Glutamatergic neuron (in vitro differentiated cells): ENCODE data around the gene NSRP1. TPM values are rescaled to one million over a fixed set of nuclear protein-coding genes. Genes with fewer than 3 reads are reported as not detected.
"Not testable (repeated sequence)": the region's sequence is repeated elsewhere in the genome, so short reads cannot be mapped to it uniquely, and the experiment has no call there.

Experiments
- DNase-seq: peaks from one replicate; pipeline ENCODE4 v3.0.0; 2022
- H3K27ac Mint-ChIP-seq: one replicate; pipeline ENCODE4 v1.8.0; 2020; ENCODE audit warnings: mild to moderate bottlenecking, mixed read lengths, inconsistent platforms; ENCODE audit not compliant: unreplicated experiment
- H3K27me3 Mint-ChIP-seq: one replicate; pipeline ENCODE4 v1.8.0; 2020; ENCODE audit warnings: mild to moderate bottlenecking, moderate library complexity, mixed read lengths, inconsistent platforms; ENCODE audit not compliant: unreplicated experiment
- H3K36me3 Mint-ChIP-seq: one replicate; pipeline ENCODE4 v1.8.0; 2020; ENCODE audit warnings: mild to moderate bottlenecking, mixed read lengths, inconsistent platforms; ENCODE audit not compliant: unreplicated experiment
- H3K4me1 Mint-ChIP-seq: one replicate; pipeline ENCODE4 v1.8.0; 2020; ENCODE audit warnings: mild to moderate bottlenecking, low read depth, mixed read lengths, inconsistent platforms; ENCODE audit not compliant: unreplicated experiment
- H3K4me3 Mint-ChIP-seq: one replicate; pipeline ENCODE4 v1.8.0; 2020; ENCODE audit warnings: mild to moderate bottlenecking, mixed read lengths, inconsistent platforms; ENCODE audit not compliant: unreplicated experiment
- H3K9me3 Mint-ChIP-seq: one replicate; pipeline ENCODE4 v1.8.0; 2020; ENCODE audit warnings: mild to moderate bottlenecking, moderate library complexity, mixed read lengths, inconsistent platforms; ENCODE audit not compliant: unreplicated experiment
- total RNA-seq: library from RNA; stranded (reverse); fragmentation: NEBNext Ultra II Directional; extraction: Animal tissue kit (Norgen Biotek cat#: 25700); gene quantifications from one replicate; pipeline ENCODE4 v1.2.1, GENCODE V29; 2021; ENCODE audit not compliant: unreplicated experiment
- TF ChIP-seq, protein P1 (sequence below): fragments of 200-600 bp; sonication (generic); IDR thresholded peaks from one replicate; pipeline ENCODE4 v1.5.0; 2021; ENCODE audit not compliant: partially characterized antibody, unreplicated experiment

Gene NSRP1
- total RNA-seq, 1 donor from 2014 or later = 18.2 TPM

- Mint-ChIP-seq H3K36me3 (no peaks in the 10 kb centered on the region), H3K4me3 (no peak overlapping the region), H3K4me1 (no peaks in the 10 kb centered on the region), H3K27me3 (no peaks in the 10 kb centered on the region), H3K9me3 (no peaks in the 10 kb centered on the region), H3K27ac (no peak overlapping the region)
- TF ChIP-seq, protein P1, sequence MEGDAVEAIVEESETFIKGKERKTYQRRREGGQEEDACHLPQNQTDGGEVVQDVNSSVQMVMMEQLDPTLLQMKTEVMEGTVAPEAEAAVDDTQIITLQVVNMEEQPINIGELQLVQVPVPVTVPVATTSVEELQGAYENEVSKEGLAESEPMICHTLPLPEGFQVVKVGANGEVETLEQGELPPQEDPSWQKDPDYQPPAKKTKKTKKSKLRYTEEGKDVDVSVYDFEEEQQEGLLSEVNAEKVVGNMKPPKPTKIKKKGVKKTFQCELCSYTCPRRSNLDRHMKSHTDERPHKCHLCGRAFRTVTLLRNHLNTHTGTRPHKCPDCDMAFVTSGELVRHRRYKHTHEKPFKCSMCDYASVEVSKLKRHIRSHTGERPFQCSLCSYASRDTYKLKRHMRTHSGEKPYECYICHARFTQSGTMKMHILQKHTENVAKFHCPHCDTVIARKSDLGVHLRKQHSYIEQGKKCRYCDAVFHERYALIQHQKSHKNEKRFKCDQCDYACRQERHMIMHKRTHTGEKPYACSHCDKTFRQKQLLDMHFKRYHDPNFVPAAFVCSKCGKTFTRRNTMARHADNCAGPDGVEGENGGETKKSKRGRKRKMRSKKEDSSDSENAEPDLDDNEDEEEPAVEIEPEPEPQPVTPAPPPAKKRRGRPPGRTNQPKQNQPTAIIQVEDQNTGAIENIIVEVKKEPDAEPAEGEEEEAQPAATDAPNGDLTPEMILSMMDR = no peak
- no peak for DNase-seq
Observed at GRCh38 chr17:30133197-30133596, 16.6 kb downstream of the NSRP1 start.

DNA sequence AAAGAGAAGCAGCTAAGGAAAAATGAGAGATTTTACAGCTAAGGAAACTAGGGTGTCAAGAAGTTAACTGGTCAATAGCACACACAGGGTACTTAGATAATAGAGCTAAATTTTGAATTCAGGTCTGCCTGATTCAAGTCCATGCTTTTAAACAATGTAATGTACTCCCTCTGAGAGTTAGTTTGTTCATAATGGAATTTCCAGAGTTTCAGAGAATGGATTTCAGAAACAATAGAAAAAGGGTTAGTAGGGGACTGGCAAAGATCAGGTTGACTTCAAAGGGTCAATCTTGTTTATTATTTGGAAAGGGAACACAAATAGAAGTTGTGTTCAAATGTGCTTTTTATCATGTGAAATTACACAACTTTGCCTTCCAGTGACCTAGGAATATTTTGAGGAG is 17.9 kb downstream of the NSRP1 start:
- H3K36me3 Mint-ChIP-seq = no peaks in the 10 kb centered on the region
- no peaks in the 10 kb centered on the region for H3K4me1 Mint-ChIP-seq
- H3K27me3 Mint-ChIP-seq = no peaks in the 10 kb centered on the region
- no peak overlapping the region for H3K27ac Mint-ChIP-seq
- TF ChIP-seq, protein P1 = no peak
- H3K4me3 Mint-ChIP-seq = no peak overlapping the region
- H3K9me3 Mint-ChIP-seq = no peaks in the 10 kb centered on the region
- no peak for DNase-seq

GRCh38 chr17:30137158-30137557 is 20.5 kb downstream of the NSRP1 start:
- H3K36me3 Mint-ChIP-seq = no peaks in the 10 kb centered on the region
- no peak overlapping the region for H3K4me3 Mint-ChIP-seq
- no peaks in the 10 kb centered on the region for H3K4me1 Mint-ChIP-seq
- TF ChIP-seq, protein P1 = no peak
- H3K27me3 Mint-ChIP-seq = no peaks in the 10 kb centered on the region
- no peak for DNase-seq
- no peak overlapping the region for H3K27ac Mint-ChIP-seq
- no peaks in the 10 kb centered on the region for H3K9me3 Mint-ChIP-seq

GRCh38 chr17:30147860-30148259 is 31.2 kb downstream of the NSRP1 start:
- not testable (repeated sequence) for H3K4me1 Mint-ChIP-seq, H3K4me3 Mint-ChIP-seq, H3K9me3 Mint-ChIP-seq, DNase-seq, H3K27me3 Mint-ChIP-seq, H3K36me3 Mint-ChIP-seq, H3K27ac Mint-ChIP-seq

- Mint-ChIP-seq H3K27me3 (peaks cover 2% of the 10 kb centered on the region), H3K27ac (no peak overlapping the region), H3K4me1 (no peaks in the 10 kb centered on the region), H3K9me3 (no peaks in the 10 kb centered on the region), H3K36me3 (no peaks in the 10 kb centered on the region), H3K4me3 (no peak overlapping the region)
- no peak for DNase-seq
- TF ChIP-seq, protein P1 = no peak
Observed at GRCh38 chr17:30148376-30148775, 31.8 kb downstream of the NSRP1 start.

- TF ChIP-seq, protein P1 = no peak
Observed at GRCh38 chr17:30151471-30151870, 34.9 kb downstream of the NSRP1 start.

More at GRCh38 chr17:30151471-30151870, 34.9 kb downstream of the NSRP1 start:
- H3K9me3 Mint-ChIP-seq = peaks cover 2% of the 10 kb centered on the region
- DNase-seq = no peak
- H3K27ac Mint-ChIP-seq = no peak overlapping the region
- H3K27me3 Mint-ChIP-seq = no peaks in the 10 kb centered on the region
- no peaks in the 10 kb centered on the region for H3K4me1 Mint-ChIP-seq
- no peak overlapping the region for H3K4me3 Mint-ChIP-seq
- H3K36me3 Mint-ChIP-seq = no peaks in the 10 kb centered on the region
